ENCODE results near the gene SCARB2.

GRCh38 chr4:76156635-76157034, 57.0 kb downstream of the SCARB2 start:
- TF ChIP-seq, protein P1, sequence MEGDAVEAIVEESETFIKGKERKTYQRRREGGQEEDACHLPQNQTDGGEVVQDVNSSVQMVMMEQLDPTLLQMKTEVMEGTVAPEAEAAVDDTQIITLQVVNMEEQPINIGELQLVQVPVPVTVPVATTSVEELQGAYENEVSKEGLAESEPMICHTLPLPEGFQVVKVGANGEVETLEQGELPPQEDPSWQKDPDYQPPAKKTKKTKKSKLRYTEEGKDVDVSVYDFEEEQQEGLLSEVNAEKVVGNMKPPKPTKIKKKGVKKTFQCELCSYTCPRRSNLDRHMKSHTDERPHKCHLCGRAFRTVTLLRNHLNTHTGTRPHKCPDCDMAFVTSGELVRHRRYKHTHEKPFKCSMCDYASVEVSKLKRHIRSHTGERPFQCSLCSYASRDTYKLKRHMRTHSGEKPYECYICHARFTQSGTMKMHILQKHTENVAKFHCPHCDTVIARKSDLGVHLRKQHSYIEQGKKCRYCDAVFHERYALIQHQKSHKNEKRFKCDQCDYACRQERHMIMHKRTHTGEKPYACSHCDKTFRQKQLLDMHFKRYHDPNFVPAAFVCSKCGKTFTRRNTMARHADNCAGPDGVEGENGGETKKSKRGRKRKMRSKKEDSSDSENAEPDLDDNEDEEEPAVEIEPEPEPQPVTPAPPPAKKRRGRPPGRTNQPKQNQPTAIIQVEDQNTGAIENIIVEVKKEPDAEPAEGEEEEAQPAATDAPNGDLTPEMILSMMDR (IDR thresholded peaks at IDR 0.05), result no peak
- no peak for TF ChIP-seq POLR2A (IDR thresholded peaks at IDR 0.05)
